ENCODE measurements around the gene F13A1. TPM values are rescaled to one million over a fixed set of nuclear protein-coding genes. Genes with fewer than 3 reads are reported as not detected.
A peak's percentile ranks its signal among the peaks of the same experiment; 100 is the strongest.

The F13A1 gene
- total RNA-seq, 1 donor from 2014 or later: 187 TPM

GRCh38 chr6:6148192-6148815 lies 172.2 kb downstream of the F13A1 start:
- Histone ChIP-seq H3K36me3 (no peaks in the 10 kb centered on the region), H3K27ac (no peak overlapping the region), H3K4me1 (no peaks in the 10 kb centered on the region), H3K4me3 (no peak overlapping the region), H3K27me3 (ENCODE audit: low read depth) (no peaks in the 10 kb centered on the region), H3K9me3 (no peaks in the 10 kb centered on the region)
- intact Hi-C loops (cut with DNase I): no loop called here
- DNase-seq (no peak), ATAC-seq (no peak)
- TF ChIP-seq CTCF (IDR thresholded peaks at IDR 0.05): no peak

- no peaks in the 10 kb centered on the region for H3K9me3 ChIP-seq
- no peaks in the 10 kb centered on the region for H3K27me3 ChIP-seq (ENCODE audit: low read depth)
- no peaks in the 10 kb centered on the region for H3K36me3 ChIP-seq
- TF ChIP-seq CTCF (IDR thresholded peaks at IDR 0.05): peak; percentile 35
- intact Hi-C loops (cut with DNase I): no loop called here
- no peak for ATAC-seq
- no peaks in the 10 kb centered on the region for H3K4me1 ChIP-seq
- H3K4me3 ChIP-seq: no peak overlapping the region
- no peak for DNase-seq
- H3K27ac ChIP-seq: no peak overlapping the region
Measured at GRCh38 chr6:6131492-6132109, 188.9 kb downstream of the F13A1 start.

GRCh38 chr6:6125495-6125894 lies 195.0 kb downstream of the F13A1 start:
- Histone ChIP-seq H3K9me3 (peaks cover 3% of the 10 kb centered on the region), H3K27ac (no peak overlapping the region), H3K36me3 (no peaks in the 10 kb centered on the region), H3K4me1 (no peaks in the 10 kb centered on the region), H3K4me3 (no peak overlapping the region), H3K27me3 (ENCODE audit: low read depth) (no peaks in the 10 kb centered on the region)
- no peak for ATAC-seq
- intact Hi-C loops (cut with DNase I): no loop called here
- no peak for DNase-seq
- TF ChIP-seq CTCF (IDR thresholded peaks at IDR 0.05): no peak

- H3K4me3 ChIP-seq: no peak overlapping the region
- TF ChIP-seq CTCF (IDR thresholded peaks at IDR 0.05): no peak
- peaks cover 3% of the 10 kb centered on the region for H3K9me3 ChIP-seq
- H3K27me3 ChIP-seq (ENCODE audit: low read depth): no peaks in the 10 kb centered on the region
- ATAC-seq: no peak
- intact Hi-C loops (cut with DNase I): no loop called here
- H3K4me1 ChIP-seq: no peaks in the 10 kb centered on the region
- H3K36me3 ChIP-seq: no peaks in the 10 kb centered on the region
- H3K27ac ChIP-seq: no peak overlapping the region
- DNase-seq: no peak
Measured at GRCh38 chr6:6123803-6124202, 196.7 kb downstream of the F13A1 start.

- Histone ChIP-seq H3K4me1 (no peaks in the 10 kb centered on the region), H3K9me3 (peaks cover 3% of the 10 kb centered on the region), H3K27ac (no peak overlapping the region), H3K4me3 (no peak overlapping the region), H3K36me3 (no peaks in the 10 kb centered on the region), H3K27me3 (ENCODE audit: low read depth) (no peaks in the 10 kb centered on the region)
- intact Hi-C loops (cut with DNase I): no loop called here
- ATAC-seq: no peak
- DNase-seq: no peak
- TF ChIP-seq CTCF (IDR thresholded peaks at IDR 0.05): no peak
Measured at GRCh38 chr6:6121943-6122342, 198.5 kb downstream of the F13A1 start.

Measured in lower lobe of right lung (tissue), 2 donors.